HUES6 (cell line): ENCODE results near the gene EML4.

Experiments
- H3K27ac ChIP-seq: 2 replicates; pipeline ENCODE4 v1.7.0; 2013; ENCODE audit warnings: low read depth, mild to moderate bottlenecking, low read length, inconsistent platforms
- H3K27me3 ChIP-seq: 2 replicates; pipeline ENCODE4 v1.6.1; 2013; ENCODE audit warnings: low read length; ENCODE audit not compliant: control insufficient read depth, insufficient read depth
- H3K36me3 ChIP-seq: 2 replicates; pipeline ENCODE4 v1.6.1; 2013; ENCODE audit warnings: low read length; ENCODE audit not compliant: control insufficient read depth, insufficient read depth
- H3K4me1 ChIP-seq: 2 replicates; pipeline ENCODE4 v1.6.1; 2013; ENCODE audit warnings: low read length; ENCODE audit not compliant: control insufficient read depth, insufficient read depth
- H3K4me3 ChIP-seq: 2 replicates; pipeline ENCODE4 v1.5.1; 2013; ENCODE audit warnings: low read depth, low read length
- H3K9ac ChIP-seq: one replicate; pipeline ENCODE4 v1.6.1; 2013; ENCODE audit warnings: mild to moderate bottlenecking, low read length
- H3K9me3 ChIP-seq: 2 replicates; pipeline ENCODE4 v1.6.1; 2013; ENCODE audit warnings: low read depth, low read length; ENCODE audit not compliant: control insufficient read depth, insufficient read depth

EML4 gene

DNA sequence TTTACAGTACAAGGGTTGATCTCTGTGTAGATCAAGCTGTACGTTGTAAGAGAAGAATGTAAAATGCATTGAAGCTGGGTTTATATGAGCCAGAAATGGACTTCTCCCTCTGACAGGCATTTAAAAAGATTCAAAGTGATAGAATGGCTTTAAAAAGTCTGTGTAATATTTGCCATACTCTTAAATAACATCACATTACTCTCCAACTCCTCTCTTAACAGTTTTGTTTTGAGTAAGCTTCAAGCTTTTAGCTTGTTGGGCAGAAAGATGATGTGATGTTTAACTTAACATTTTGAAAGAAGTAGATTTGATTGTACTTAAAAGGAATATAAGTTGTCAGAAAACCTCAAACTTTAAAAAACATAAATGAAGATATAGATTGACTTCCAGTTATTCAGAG lies 119.7 kb downstream of the EML4 start:
- H3K4me3 ChIP-seq = no peak overlapping the region
- no peak overlapping the region for H3K27ac ChIP-seq
- peaks cover 64% of the 10 kb centered on the region for H3K36me3 ChIP-seq
- no peaks in the 10 kb centered on the region for H3K27me3 ChIP-seq
- H3K9me3 ChIP-seq = no peaks in the 10 kb centered on the region
- no peaks in the 10 kb centered on the region for H3K4me1 ChIP-seq
- H3K9ac ChIP-seq = no peak overlapping the region

DNA sequence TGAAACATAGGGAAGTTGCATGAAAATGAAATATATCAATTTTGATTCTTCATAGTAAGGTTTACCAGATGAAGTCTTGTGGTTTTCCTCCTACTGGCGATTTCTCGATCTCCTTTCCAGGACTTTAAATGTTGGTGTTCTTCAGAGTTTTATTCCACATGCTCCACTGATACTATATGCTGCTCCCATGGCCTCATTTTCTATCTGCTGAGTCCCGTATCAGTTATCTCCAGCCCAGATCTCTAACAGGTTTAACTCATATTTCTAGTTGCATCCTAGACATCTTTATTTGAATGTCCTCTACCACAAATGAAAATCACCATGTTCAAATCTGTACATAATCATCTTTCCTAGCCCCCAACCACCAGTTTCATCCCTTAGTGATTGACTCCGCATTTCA lies 120.1 kb downstream of the EML4 start:
- peaks cover 62% of the 10 kb centered on the region for H3K36me3 ChIP-seq
- no peaks in the 10 kb centered on the region for H3K27me3 ChIP-seq
- no peak overlapping the region for H3K27ac ChIP-seq
- no peaks in the 10 kb centered on the region for H3K4me1 ChIP-seq
- H3K4me3 ChIP-seq = no peak overlapping the region
- H3K9ac ChIP-seq = no peak overlapping the region
- no peaks in the 10 kb centered on the region for H3K9me3 ChIP-seq

DNA sequence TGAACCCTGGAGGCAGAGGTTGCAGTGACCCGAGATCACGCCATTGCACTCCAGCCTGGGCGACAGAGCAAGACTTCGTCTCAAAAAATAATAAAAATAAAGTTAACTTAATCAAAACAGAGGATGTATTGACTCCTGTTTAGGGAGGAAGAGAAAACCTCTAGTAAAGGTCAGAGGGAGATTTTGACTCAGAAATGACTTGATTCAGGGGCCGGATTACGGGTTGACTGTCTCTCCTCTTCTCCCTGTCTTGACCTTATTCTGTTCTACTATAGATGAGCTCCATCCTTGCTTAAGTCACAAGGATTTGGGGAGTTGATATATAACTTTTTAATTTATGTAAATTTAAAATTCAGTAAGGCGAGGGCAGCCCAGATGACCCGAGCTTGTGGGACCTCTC lies 120.9 kb downstream of the EML4 start:
- H3K27me3 ChIP-seq = no peaks in the 10 kb centered on the region
- no peak overlapping the region for H3K4me3 ChIP-seq
- no peaks in the 10 kb centered on the region for H3K9me3 ChIP-seq
- no peaks in the 10 kb centered on the region for H3K4me1 ChIP-seq
- no peak overlapping the region for H3K27ac ChIP-seq
- H3K9ac ChIP-seq = no peak overlapping the region
- peaks cover 69% of the 10 kb centered on the region for H3K36me3 ChIP-seq

DNA sequence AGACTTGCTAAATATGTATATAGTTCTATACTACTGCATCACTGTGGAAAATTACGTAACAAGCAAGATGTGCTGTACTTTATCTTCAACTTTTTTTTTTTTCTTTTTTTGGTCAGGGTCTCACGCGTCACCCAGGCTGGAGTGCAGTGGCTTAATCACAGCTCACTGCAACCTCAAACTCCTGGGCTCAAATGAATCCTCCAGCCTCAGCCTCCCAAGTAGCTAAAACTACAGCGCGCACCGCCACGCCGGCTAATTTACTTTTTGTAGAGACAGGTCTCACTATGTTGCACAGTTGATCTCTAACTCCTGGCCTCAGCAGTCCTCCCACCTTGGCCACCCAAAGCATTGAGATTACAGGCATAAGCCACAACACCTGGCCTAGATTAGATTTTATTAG lies 123.9 kb downstream of the EML4 start:
- no peaks in the 10 kb centered on the region for H3K9me3 ChIP-seq
- H3K27ac ChIP-seq = no peak overlapping the region
- H3K27me3 ChIP-seq = no peaks in the 10 kb centered on the region
- H3K4me3 ChIP-seq = no peak overlapping the region
- no peaks in the 10 kb centered on the region for H3K4me1 ChIP-seq
- H3K9ac ChIP-seq = no peak overlapping the region
- H3K36me3 ChIP-seq = peaks cover 73% of the 10 kb centered on the region

DNA sequence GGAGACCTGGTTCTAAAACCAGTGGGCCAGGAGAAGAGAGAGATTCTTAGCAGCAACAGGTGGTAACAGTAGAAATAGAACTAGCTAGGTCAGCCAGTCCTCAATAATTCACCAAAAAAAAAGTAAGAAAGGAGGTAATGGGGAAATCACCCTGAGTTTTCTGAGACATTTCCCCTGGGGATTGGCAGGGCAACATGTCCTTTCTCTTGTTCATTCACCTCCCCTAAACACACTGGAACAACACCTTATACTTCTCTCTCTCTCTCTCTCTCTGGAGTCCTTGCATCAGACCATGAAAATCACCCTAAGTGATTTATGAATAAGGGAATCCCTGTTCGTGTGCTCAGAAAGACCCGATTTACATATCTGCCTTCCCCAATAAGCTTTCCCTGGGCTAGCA lies 127.1 kb downstream of the EML4 start:
- Histone ChIP-seq H3K27me3 (no peaks in the 10 kb centered on the region), H3K4me1 (no peaks in the 10 kb centered on the region), H3K36me3 (peaks cover 77% of the 10 kb centered on the region), H3K4me3 (no peak overlapping the region), H3K9me3 (no peaks in the 10 kb centered on the region), H3K27ac (peak overlapping the region; percentile 28; the same call in 1 of the 2 replicates), H3K9ac (no peak overlapping the region)

DNA sequence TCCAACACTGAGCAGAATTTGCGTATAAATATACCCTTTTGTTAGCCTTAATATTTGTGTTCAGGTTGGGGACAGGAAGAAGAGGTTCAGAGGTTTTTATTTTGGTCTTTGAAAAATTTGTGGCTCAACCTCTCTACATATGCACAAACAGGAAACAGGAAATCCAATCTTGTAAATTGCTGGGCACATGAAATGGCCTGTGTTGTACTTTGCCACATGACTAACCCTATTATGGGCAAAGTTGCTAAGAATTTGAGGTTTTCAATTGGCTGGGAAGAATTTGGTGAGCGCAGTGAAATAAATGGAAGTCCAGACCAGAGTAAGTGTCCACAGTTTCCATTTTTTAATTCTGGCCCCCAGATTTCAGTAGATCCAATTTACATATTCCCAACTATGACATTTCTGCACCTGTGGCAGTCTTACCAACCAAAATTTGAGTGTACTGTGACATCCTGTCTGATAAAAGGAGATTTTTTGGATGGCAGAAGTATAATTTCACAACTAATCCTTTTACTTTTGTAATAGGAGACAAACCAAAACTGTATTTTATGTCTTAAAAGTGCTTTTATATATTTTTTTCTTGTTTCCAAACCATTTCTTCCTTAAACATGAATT lies 128.3 kb downstream of the EML4 start:
- Histone ChIP-seq H3K4me1 (no peaks in the 10 kb centered on the region), H3K27ac (no peak overlapping the region), H3K4me3 (no peak overlapping the region), H3K27me3 (no peaks in the 10 kb centered on the region), H3K9ac (no peak overlapping the region), H3K36me3 (peaks cover 78% of the 10 kb centered on the region), H3K9me3 (no peaks in the 10 kb centered on the region)

DNA sequence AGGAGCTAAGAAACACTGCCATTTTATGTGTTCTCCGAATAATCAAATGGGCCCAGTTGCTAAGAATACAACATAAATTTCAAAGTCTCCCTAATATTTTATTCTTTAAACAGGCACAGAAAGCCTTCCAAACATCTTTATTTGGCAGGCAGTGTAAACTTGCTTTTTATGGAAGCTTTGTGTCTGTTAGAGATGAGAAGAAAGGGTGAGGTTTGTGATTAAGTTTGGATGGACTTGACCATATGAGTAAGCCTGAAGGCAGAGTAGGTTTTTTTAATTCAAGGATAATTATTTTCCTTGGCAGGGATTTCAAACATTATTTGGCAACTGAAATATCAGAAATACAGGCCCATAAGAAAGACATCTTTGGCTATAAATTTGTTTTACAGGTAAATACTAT lies 129.0 kb downstream of the EML4 start:
- no peaks in the 10 kb centered on the region for H3K4me1 ChIP-seq
- H3K9me3 ChIP-seq = no peaks in the 10 kb centered on the region
- no peak overlapping the region for H3K4me3 ChIP-seq
- H3K36me3 ChIP-seq = peaks cover 79% of the 10 kb centered on the region
- no peaks in the 10 kb centered on the region for H3K27me3 ChIP-seq
- no peak overlapping the region for H3K9ac ChIP-seq
- H3K27ac ChIP-seq = no peak overlapping the region; the same call in 1 of the 2 replicates

DNA sequence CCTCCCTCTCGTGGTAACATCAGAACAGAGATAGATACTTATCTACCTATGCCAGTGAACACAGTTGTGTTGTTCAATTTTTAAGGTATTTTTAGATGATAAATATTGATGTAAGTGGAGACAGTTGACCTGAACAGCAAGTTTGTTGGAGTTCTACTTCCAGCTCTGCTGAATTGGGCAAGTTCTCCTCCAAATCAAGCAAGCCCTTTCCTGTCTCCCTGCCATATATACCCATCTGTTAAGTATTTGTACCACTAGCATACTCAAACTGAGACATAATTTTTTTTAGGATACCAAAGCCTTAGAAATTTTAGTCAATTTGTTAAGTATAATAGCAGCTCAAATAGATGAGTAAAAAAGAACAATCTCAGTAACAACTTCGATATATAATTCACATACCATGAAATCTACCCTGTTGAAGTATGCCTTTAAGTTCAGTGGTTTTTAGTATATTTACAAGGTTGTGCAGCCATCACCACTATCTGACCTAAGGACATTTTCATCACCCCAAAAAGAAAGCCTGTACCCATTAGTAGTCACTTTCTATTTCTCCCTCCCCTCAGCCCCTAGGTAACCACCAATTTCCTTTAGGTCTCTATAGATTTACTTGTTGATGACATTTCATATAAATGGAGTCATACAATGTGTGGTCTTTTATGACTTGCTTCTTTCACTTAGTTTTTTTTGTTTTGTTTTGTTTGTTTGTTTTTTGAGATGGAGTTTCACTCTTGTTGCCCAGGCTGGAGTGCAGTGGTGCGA lies 130.0 kb downstream of the EML4 start:
- Histone ChIP-seq H3K36me3 (peaks cover 83% of the 10 kb centered on the region), H3K4me1 (no peaks in the 10 kb centered on the region), H3K9ac (no peak overlapping the region), H3K9me3 (no peaks in the 10 kb centered on the region), H3K27ac (no peak overlapping the region), H3K27me3 (no peaks in the 10 kb centered on the region), H3K4me3 (no peak overlapping the region)

DNA sequence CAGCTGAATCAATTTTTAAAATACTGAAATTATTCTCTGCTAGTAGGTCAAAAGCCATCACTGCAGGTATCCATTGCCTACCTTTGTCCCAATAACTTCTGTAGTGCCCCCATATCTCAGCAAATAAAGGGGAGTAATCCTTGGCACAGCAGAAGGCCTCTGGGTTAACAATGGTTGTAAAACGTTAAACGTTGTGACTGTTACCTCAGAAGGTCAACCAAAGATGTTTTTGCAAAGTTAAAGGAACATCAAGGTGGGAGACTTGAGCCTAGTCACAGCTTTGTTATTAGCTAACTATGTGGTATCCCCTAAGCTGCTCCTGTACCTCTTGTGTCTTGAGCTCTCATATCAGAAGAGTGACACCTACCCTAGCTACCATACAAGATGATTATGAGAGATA lies 131.4 kb downstream of the EML4 start:
- peaks cover 82% of the 10 kb centered on the region for H3K36me3 ChIP-seq

DNA sequence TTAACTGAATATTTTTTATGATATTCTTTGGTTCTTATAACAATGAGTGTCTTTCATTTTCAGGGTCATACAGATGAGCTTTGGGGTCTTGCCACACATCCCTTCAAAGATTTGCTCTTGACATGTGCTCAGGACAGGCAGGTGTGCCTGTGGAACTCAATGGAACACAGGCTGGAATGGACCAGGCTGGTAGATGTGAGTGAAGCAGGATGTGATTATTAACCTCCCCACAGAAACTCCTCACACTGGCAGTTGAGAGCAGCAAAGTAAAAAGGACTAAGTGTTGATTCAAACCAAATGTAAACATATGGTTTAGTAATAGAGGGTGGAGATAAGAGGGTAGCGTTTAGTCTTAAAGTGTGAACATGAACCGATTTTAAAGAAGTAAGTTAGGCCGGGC lies 134.1 kb downstream of the EML4 start:
- H3K36me3 ChIP-seq = peaks cover 65% of the 10 kb centered on the region
- H3K9me3 ChIP-seq = no peaks in the 10 kb centered on the region
- no peak overlapping the region for H3K4me3 ChIP-seq
- no peak overlapping the region for H3K9ac ChIP-seq
- H3K27me3 ChIP-seq = no peaks in the 10 kb centered on the region
- H3K27ac ChIP-seq = no peak overlapping the region
- H3K4me1 ChIP-seq = no peaks in the 10 kb centered on the region

More for the DNA sequence above, 131.4 kb downstream of the EML4 start:
- Histone ChIP-seq H3K27ac (no peak overlapping the region), H3K27me3 (no peaks in the 10 kb centered on the region), H3K4me3 (no peak overlapping the region), H3K4me1 (no peaks in the 10 kb centered on the region), H3K9ac (no peak overlapping the region), H3K9me3 (no peaks in the 10 kb centered on the region)

DNA sequence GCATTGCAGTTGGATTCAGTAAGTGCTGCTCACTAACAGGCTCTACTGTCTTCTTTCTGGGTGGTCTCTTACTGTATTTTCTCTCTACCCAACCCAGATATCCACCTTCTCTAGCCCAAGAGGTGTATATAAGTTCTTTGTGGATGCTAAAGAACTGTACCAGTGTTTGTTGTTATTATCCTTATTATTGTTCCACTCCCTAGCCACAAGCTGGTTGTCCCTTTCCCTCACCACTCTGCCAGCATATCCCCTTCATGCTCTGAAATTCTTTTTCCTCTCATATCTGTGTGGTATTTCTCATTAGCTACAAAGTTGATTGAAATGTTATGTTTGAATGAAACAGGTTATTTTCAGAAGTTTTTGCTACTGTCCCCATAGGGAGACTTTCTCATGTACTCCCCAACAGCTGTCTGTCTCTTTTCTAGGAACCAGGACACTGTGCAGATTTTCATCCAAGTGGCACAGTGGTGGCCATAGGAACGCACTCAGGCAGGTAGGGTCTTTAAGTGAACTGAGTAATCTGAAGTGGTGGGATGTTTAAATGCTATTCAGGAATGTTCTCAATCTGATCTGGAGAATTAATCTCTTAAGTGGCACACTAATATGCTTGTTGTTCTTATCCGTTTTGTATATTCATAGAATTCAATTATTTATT lies 135.0 kb downstream of the EML4 start:
- H3K36me3 ChIP-seq = peaks cover 62% of the 10 kb centered on the region
- H3K9ac ChIP-seq = no peak overlapping the region
- no peaks in the 10 kb centered on the region for H3K9me3 ChIP-seq
- H3K4me3 ChIP-seq = no peak overlapping the region
- H3K4me1 ChIP-seq = no peaks in the 10 kb centered on the region
- H3K27me3 ChIP-seq = no peaks in the 10 kb centered on the region
- H3K27ac ChIP-seq = no peak overlapping the region
